ENCODE results near the gene TECPR1. TPM values are rescaled to one million over a fixed set of nuclear protein-coding genes. Genes with fewer than 3 reads are reported as not detected.

The TECPR1 gene
- total RNA-seq, 1 experiment from 2014 or later: 21.5 TPM

DNA sequence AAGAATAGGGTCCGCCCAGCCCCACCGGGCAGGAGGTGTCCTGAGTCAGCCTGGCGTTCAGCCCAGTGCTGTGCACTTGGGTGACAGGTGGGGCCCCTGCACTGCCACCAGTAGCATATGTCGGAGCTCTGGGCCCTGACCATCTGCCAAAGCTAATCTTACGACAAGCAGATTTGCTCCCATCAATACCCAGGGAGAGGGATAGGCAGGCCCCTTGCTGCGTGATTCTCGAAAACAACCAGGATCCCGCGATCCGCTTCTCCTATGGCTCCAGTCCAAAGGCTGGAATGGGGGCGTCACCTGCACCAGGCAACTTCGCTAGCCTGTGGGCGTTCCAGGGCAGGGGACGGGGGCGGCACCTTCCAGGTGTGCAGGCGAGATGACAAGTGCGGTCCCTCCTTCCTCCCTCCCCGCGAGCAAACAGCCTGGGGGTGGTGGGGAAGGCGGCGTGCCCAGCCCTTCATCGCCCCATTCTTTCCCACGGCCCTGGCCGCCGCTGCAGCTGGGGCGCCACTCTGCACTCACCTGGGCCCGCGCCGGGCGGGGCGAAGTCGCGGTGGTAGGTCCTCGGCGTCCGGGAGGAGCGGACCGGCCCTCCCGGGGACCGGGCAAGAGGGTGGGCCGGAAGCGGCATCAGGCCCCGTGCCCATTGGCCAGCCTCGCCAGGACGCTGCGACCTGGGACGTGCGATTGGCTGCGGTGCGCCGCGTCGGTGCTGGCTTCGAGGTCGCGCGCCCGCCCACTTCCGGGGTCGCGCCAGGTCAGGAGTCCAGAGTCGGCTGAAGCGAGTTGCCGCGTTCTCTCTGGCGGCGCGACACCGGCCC is at the start of gene TECPR1 (continued):
- TF ChIP-seq RELA (CRISPR knock-in tag; IDR thresholded peaks at IDR 0.05; ENCODE audit: borderline replicate concordance) (peak; percentile 34; the same call in 1 of the 2 replicates), PRRX2 (CRISPR knock-in tag; IDR thresholded peaks at IDR 0.05) (no peak), GTF2I (CRISPR knock-in tag; conservative IDR thresholded peaks at IDR 0.05) (no peak), NR2C2 (CRISPR knock-in tag; IDR thresholded peaks at IDR 0.05) (peak; percentile 81), ZNF121 (CRISPR knock-in tag; IDR thresholded peaks at IDR 0.05) (no peak), TEAD1 (CRISPR knock-in tag; IDR thresholded peaks at IDR 0.05) (no peak), ETV6 (CRISPR knock-in tag; IDR thresholded peaks at IDR 0.05) (peak; percentile 91), SP1 (CRISPR knock-in tag; conservative IDR thresholded peaks at IDR 0.05) (peak; percentile 100), CREB1 (CRISPR knock-in tag; IDR thresholded peaks at IDR 0.05) (no peak), NFE2L1 (CRISPR knock-in tag; IDR thresholded peaks at IDR 0.05) (no peak), TCF7 (CRISPR knock-in tag; IDR thresholded peaks at IDR 0.05; ENCODE audit: low read depth) (no peak)
- TF ChIP-seq, protein P1, sequence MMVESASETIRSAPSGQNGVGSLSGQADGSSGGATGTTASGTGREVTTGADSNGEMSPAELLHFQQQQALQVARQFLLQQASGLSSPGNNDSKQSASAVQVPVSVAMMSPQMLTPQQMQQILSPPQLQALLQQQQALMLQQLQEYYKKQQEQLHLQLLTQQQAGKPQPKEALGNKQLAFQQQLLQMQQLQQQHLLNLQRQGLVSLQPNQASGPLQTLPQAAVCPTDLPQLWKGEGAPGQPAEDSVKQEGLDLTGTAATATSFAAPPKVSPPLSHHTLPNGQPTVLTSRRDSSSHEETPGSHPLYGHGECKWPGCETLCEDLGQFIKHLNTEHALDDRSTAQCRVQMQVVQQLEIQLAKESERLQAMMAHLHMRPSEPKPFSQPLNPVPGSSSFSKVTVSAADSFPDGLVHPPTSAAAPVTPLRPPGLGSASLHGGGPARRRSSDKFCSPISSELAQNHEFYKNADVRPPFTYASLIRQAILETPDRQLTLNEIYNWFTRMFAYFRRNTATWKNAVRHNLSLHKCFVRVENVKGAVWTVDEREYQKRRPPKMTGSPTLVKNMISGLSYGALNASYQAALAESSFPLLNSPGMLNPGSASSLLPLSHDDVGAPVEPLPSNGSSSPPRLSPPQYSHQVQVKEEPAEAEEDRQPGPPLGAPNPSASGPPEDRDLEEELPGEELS (CRISPR knock-in tag; IDR thresholded peaks at IDR 0.05): peak; percentile 85
- TF ChIP-seq, protein P2, sequence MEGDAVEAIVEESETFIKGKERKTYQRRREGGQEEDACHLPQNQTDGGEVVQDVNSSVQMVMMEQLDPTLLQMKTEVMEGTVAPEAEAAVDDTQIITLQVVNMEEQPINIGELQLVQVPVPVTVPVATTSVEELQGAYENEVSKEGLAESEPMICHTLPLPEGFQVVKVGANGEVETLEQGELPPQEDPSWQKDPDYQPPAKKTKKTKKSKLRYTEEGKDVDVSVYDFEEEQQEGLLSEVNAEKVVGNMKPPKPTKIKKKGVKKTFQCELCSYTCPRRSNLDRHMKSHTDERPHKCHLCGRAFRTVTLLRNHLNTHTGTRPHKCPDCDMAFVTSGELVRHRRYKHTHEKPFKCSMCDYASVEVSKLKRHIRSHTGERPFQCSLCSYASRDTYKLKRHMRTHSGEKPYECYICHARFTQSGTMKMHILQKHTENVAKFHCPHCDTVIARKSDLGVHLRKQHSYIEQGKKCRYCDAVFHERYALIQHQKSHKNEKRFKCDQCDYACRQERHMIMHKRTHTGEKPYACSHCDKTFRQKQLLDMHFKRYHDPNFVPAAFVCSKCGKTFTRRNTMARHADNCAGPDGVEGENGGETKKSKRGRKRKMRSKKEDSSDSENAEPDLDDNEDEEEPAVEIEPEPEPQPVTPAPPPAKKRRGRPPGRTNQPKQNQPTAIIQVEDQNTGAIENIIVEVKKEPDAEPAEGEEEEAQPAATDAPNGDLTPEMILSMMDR (IDR thresholded peaks at IDR 0.05): no peak
- TF ChIP-seq, protein P3, sequence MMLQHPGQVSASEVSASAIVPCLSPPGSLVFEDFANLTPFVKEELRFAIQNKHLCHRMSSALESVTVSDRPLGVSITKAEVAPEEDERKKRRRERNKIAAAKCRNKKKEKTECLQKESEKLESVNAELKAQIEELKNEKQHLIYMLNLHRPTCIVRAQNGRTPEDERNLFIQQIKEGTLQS (CRISPR knock-in tag; conservative IDR thresholded peaks at IDR 0.05): no peak
- TF ChIP-seq, protein P4, sequence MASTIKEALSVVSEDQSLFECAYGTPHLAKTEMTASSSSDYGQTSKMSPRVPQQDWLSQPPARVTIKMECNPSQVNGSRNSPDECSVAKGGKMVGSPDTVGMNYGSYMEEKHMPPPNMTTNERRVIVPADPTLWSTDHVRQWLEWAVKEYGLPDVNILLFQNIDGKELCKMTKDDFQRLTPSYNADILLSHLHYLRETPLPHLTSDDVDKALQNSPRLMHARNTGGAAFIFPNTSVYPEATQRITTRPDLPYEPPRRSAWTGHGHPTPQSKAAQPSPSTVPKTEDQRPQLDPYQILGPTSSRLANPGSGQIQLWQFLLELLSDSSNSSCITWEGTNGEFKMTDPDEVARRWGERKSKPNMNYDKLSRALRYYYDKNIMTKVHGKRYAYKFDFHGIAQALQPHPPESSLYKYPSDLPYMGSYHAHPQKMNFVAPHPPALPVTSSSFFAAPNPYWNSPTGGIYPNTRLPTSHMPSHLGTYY (CRISPR knock-in tag; IDR thresholded peaks at IDR 0.05): no peak

DNA sequence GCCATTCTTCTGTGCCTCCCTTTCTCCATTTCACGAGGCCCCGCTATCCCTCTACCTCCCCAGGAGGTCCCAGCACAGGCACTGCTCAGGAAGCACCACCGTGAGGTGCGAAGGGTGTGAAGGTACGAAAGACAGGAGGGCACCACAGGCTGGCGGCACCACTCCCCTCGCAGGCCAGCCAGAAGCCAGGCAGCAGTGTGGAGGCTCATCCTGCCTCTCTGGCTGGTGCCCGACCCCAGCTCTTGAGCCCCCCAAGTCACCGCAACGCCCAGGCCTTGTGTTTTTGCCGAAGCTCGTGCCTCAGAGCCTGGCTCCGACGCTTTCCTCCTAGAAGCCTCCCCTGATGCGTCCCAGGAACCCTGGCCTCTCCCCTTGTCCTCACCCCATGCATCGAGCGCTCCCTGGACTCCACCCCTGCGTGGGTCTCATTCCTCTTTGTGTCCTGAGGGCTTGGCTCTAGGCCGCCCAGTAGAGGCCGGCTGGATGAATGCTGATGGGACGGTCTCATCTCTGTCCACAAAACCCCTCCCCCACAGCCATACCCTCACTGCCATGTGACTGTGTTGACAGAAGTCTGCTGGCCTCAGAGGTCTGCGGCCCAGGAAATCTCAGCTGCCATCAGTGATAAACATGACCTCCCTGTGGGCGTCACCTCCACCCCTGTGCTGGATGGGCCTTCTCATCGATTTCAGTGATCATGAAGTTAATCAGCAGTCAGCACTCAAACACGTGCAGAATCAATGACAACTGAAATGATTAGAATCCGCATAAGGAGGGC is 48.8 kb upstream of the TECPR1 start:
- Mint-ChIP-seq H3K4me3 (no peak overlapping the region), H3K27me3 (ENCODE audit: low read depth) (peaks cover 2% of the 10 kb centered on the region; the same call in 1 of the 2 replicates), H3K27ac (peak overlapping the region; percentile 78), H3K36me3 (peaks cover 38% of the 10 kb centered on the region), H3K4me1 (peaks cover 14% of the 10 kb centered on the region), H3K9me3 (no peaks in the 10 kb centered on the region)
- ChIA-PET CTCF (interaction anchor here (1.4 to 2.3 kb wide), 2 partner anchors 13 to 100 kb away, joined by 3 to 8 read pairs; partner anchors contain the start of gene BAIAP2L1), POLR2A (interaction anchor here (1.5 kb wide), 1 partner anchor 100 kb away, joined by 3 read pairs; the partner anchor contains the start of gene BAIAP2L1)
- DNase-seq (ENCODE audit: low spot score) (no peak), ATAC-seq (no peak)
- TF ChIP-seq RELA (CRISPR knock-in tag; IDR thresholded peaks at IDR 0.05; ENCODE audit: borderline replicate concordance) (no peak), GABPB1 (CRISPR knock-in tag; IDR thresholded peaks at IDR 0.05) (peak; percentile 49; the same call in 1 of the 2 replicates)
